Aorta (tissue), 5 donors: ENCODE results near the gene FREY1. TPM values are rescaled to one million over a fixed set of nuclear protein-coding genes. Genes with fewer than 3 reads are reported as not detected.
A peak's percentile ranks its signal among the peaks of the same experiment; 100 is the strongest.

Experiments used
- ATAC-seq: fragments of 200-7000 bp; cut with Tn5 transposase; one replicate; pipeline ENCODE4 v1.9.1; 2022; ENCODE audit warnings: moderate library complexity; ENCODE audit not compliant: low FRiP score
- DNase-seq, 2 donors: peaks; one replicate each; pipeline ENCODE4 v3.0.0-alpha.2; 2020
- H3K27ac ChIP-seq, 2 donors: one replicate each; pipeline ENCODE4 v1.5.1; 2013; ENCODE audit warnings: low read length in 2 of 2, mild to moderate bottlenecking in 2 of 2, moderate library complexity in 2 of 2, control low read depth in 1 of 2, inconsistent platforms in 1 of 2, low read depth in 1 of 2
- H3K27me3 ChIP-seq, 2 donors: one replicate each; pipeline ENCODE4 v1.6.1; 2013; ENCODE audit warnings: control low read depth in 1 of 2, low read length in 1 of 2, mild to moderate bottlenecking in 1 of 2, moderate library complexity in 1 of 2; ENCODE audit not compliant: insufficient read depth in 2 of 2, control insufficient read depth in 1 of 2
- H3K36me3 ChIP-seq, 2 donors: one replicate each; pipeline ENCODE4 v1.6.1; 2013; ENCODE audit warnings: control low read depth in 1 of 2, low read length in 1 of 2, mild to moderate bottlenecking in 1 of 2; ENCODE audit not compliant: insufficient read depth in 2 of 2, control insufficient read depth in 1 of 2
- H3K4me1 ChIP-seq, 2 donors: one replicate each; pipeline ENCODE4 v1.6.1; 2013; ENCODE audit warnings: low read length in 2 of 2, control low read depth in 1 of 2, mild to moderate bottlenecking in 1 of 2, moderate library complexity in 1 of 2; ENCODE audit not compliant: insufficient read depth in 2 of 2, control insufficient read depth in 1 of 2
- H3K4me3 ChIP-seq, 2 donors: one replicate each; pipeline ENCODE4 v1.5.1; 2013; ENCODE audit warnings: low read length in 2 of 2, control low read depth in 1 of 2, mild to moderate bottlenecking in 1 of 2
- H3K9me3 ChIP-seq: one replicate; pipeline ENCODE4 v1.6.1; 2013; ENCODE audit warnings: mild to moderate bottlenecking, low read length; ENCODE audit not compliant: control insufficient read depth
- WGBS, 2 donors: extraction: QIAGEN DNeasy Blood & Tissue Kit; methylation state at CpG; one replicate each; pipeline ENCODE4 v1.1.7; 2013; 5-methylcytosine and 5-hydroxymethylcytosine counted together
- intact Hi-C, 2 donors: fragments of 100-400 bp; cut with DNase I; formaldehyde crosslinking; loops; one replicate each; pipeline versions ENCODE4 v1.14.2 to v1.15.0; 2022
- polyA plus RNA-seq, 2 donors: library from polyadenylated mRNA; stranded (reverse); fragments of 200-250 nt; gene quantifications; one replicate each; pipeline ENCODE4 v1.2.3, GENCODE V29; 2013
- total RNA-seq, 2 donors: library from RNA; stranded (reverse); fragmentation: NEBNext Ultra II Directional; extraction: Animal tissue kit (Norgen Biotek cat#: 25700); gene quantifications; one replicate each; pipeline ENCODE4 v1.2.1, GENCODE V29; 2021
- donor health status: healthy with polysubstance abuse.
- donor health status: Bipolar disorder and iron deficiency.
- donor health status: DM: no; HTN: no; CAD: no.
- donor health status: DM: no; HTN: no; CAD: no.
- donor health status: DM: yes; HTN: yes; CAD: no.

The FREY1 gene
- total and polyA plus RNA-seq, 4 donors = 0.65 to 0.87 TPM; not detected in 2

DNA sequence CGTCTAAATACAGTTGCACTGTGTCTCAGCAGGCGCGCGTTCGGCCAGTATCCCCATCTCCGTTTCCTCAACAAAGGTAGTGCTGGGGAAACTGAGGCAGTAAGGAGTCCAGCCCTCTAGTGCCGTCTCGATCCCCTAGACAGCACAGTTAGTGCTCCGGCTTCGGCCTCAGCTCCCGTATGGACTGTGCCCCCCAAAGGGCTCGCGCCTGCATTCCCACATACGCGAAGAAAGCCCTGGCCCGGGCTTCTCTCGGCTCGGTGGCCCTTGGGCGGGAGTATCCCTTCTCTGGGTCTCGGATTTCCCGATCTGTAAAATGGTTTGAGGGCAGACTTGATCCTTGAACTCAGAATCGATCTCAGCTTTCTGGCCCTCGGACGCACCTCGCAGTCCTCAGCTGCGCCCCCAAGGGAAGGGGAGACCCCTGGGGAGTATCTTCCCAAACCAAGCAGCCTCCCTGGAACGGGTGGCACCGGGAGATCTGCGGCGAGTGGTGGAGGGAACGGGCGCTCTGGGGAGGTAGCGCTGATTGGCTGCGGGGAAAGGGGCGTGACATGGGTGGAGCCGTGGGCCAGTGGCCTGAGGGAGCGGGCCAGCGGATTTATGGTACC lies 11.4 kb upstream of the FREY1 start:
- peak; percentile 90 to 96 for DNase-seq
- Histone ChIP-seq H3K27me3 (no peaks in the 10 kb centered on the region), H3K9me3 (no peaks in the 10 kb centered on the region), H3K4me3 (peak overlapping the region; percentile 76 to 89), H3K36me3 (peaks cover 0 to 7% of the 10 kb centered on the region in 2 donors), H3K4me1 (no peaks in the 10 kb centered on the region), H3K27ac (peak overlapping the region in 1 of 2 donors; percentile 50)
- intact Hi-C loops = loop anchor here (2.0 to 5.0 kb wide), 2 partner anchors 70 to 71 kb away; partner anchors contain the start of gene CRY2 (in 1 of the 2)
- peak; percentile 89 for ATAC-seq
- WGBS, 2 donors = 1% methylated on average over 38 of the region's 38 CpGs

DNA sequence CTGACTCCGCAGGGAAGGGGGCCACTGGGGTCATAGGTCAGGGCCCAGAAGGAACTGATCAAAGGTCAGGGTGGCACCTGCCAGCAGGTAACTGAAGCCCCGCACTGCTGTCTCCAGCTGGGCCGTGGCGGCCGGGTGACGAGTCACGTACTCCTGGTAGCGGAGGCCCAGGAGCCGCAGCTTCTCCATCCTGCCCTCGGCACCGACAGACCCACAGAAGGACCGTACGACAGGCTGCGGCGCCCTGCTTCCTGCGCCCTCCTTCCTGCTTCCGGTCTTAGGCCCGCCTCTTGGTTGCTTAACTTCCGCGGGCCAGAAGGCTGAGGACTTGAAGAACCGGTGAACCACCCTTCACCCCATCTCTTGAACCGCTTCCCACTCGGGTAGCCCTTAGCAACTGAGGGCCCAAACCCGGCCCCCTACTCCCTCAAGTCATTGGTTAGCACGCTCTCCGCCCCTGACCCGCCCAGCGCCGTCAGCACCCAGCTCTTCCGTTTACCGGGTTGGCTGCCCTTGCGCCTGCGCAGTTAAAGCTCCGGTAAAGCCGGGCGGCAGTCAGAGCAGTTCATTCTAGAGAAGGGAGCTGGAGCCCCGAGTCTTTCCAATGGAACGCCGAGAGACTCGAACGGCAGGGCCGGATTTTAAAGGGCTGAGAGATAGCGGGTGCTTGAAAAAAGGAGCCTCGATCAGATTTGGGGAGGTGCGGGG lies 10.7 kb upstream of the FREY1 start, which contains the start of gene PEX16:
Gene PEX16, minus strand, starts transcription at position 255 of the 708 bp plus-strand sequence. Its CDS starts 66 bp downstream, at position 189.
- Histone ChIP-seq H3K36me3 (peaks cover 0 to 7% of the 10 kb centered on the region in 2 donors), H3K4me1 (no peaks in the 10 kb centered on the region), H3K27ac (peak within 1 kb of the TSS in 1 of 2 donors; percentile 92), H3K9me3 (no peaks in the 10 kb centered on the region), H3K4me3 (peak within 1 kb of the TSS; percentile 80 to 89), H3K27me3 (no peaks in the 10 kb centered on the region)
- DNase-seq (peak; percentile 99), ATAC-seq (peak; percentile 96)
- intact Hi-C loops = loop anchor here (2.0 to 5.0 kb wide), 2 partner anchors 69 to 70 kb away; partner anchors contain the start of gene CRY2 (in 1 of the 2)
- WGBS, 2 donors = 0% methylated on average over 45 of the region's 45 CpGs

- ATAC-seq (no peak), DNase-seq (no peak)
- intact Hi-C loops = loop anchor here in 1 of 2 donors (5.0 kb wide), 1 partner anchor 70 kb away; the partner anchor contains the start of gene CRY2
- Histone ChIP-seq H3K36me3 (peaks cover 0 to 7% of the 10 kb centered on the region in 2 donors), H3K27me3 (no peaks in the 10 kb centered on the region), H3K27ac (peak overlapping the region in 1 of 2 donors; percentile 92), H3K9me3 (no peaks in the 10 kb centered on the region), H3K4me3 (peak overlapping the region; percentile 80 to 89), H3K4me1 (no peaks in the 10 kb centered on the region)
- 4 to 5% methylated on average over 16 of the region's 16 CpGs for WGBS, 2 donors
Measured at GRCh38 chr11:45917286-45917622, 10.2 kb upstream of the FREY1 start.

GRCh38 chr11:45915446-45915845 lies 8.4 kb upstream of the FREY1 start:
- no peak overlapping the region for H3K27ac ChIP-seq
- no peaks in the 10 kb centered on the region for H3K4me1 ChIP-seq
- H3K4me3 ChIP-seq = no peak overlapping the region
- peaks cover 0 to 7% of the 10 kb centered on the region in 2 donors for H3K36me3 ChIP-seq
- ATAC-seq = no peak
- intact Hi-C loops = loop anchor here in 1 of 2 donors (5.0 kb wide), 1 partner anchor 68 kb away; the partner anchor contains the start of gene CRY2
- no peak for DNase-seq
- no peaks in the 10 kb centered on the region for H3K9me3 ChIP-seq
- 83 to 84% methylated on average over 10 to 13 of the region's 13 CpGs for WGBS, 2 donors
- H3K27me3 ChIP-seq = no peaks in the 10 kb centered on the region

DNA sequence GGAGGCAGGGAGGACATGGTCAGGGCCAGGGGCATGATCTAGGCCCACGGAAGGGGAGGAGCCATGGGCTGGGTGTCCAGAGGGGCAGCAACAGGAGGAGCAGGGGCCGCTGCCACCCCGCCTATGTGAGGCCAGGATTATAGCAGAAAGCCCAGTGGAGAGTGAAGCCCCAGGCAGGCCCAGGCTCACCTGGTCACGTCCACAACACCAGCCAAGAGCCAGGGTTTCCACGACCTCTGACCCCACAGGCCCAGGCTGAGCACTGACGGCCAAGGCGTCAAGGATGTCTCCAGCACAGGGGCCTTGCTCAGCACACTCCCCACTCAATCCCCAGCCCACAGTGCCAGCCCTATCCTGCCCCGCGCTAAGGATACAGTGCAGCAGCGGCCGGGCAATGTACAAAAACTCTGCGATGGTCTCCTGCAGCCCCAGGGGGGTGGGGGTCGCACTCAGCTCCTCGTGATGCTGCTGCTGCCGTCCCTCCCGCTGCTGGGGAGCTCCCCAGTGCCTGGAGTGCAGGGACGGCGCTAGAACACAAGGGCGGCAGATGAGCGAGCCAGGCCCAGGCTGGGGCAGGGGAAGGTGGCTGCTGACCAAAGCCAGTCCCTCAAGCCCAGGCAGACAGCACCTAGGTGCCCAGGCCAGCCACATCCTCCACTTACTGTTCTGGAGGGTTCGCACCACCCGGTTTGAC lies 7.0 kb upstream of the FREY1 start:
- Histone ChIP-seq H3K27me3 (no peaks in the 10 kb centered on the region), H3K4me3 (no peak overlapping the region), H3K27ac (no peak overlapping the region), H3K9me3 (no peaks in the 10 kb centered on the region), H3K36me3 (peaks cover 0 to 7% of the 10 kb centered on the region in 2 donors), H3K4me1 (no peaks in the 10 kb centered on the region)
- ATAC-seq = no peak
- 82 to 88% methylated on average over 22 of the region's 22 CpGs for WGBS, 2 donors
- DNase-seq = no peak
- intact Hi-C loops = no loop called here

GRCh38 chr11:45913514-45913913 lies 6.4 kb upstream of the FREY1 start:
- no peaks in the 10 kb centered on the region for H3K4me1 ChIP-seq
- H3K36me3 ChIP-seq = peaks cover 0 to 7% of the 10 kb centered on the region in 2 donors
- no peaks in the 10 kb centered on the region for H3K9me3 ChIP-seq
- ATAC-seq (no peak), DNase-seq (no peak)
- H3K27me3 ChIP-seq = no peaks in the 10 kb centered on the region
- WGBS, 2 donors = 95% methylated on average over 19 of the region's 19 CpGs
- intact Hi-C loops = no loop called here
- H3K27ac ChIP-seq = no peak overlapping the region
- H3K4me3 ChIP-seq = no peak overlapping the region

- peaks cover 0 to 7% of the 10 kb centered on the region in 2 donors for H3K36me3 ChIP-seq
- 86 to 88% methylated on average over 9 of the region's 9 CpGs for WGBS, 2 donors
- H3K9me3 ChIP-seq = no peaks in the 10 kb centered on the region
- H3K4me3 ChIP-seq = no peak overlapping the region
- DNase-seq = no peak
- H3K27me3 ChIP-seq = no peaks in the 10 kb centered on the region
- H3K27ac ChIP-seq = no peak overlapping the region
- no peak for ATAC-seq
- intact Hi-C loops = no loop called here
- no peaks in the 10 kb centered on the region for H3K4me1 ChIP-seq
Measured at GRCh38 chr11:45910623-45911022, 3.6 kb upstream of the FREY1 start.

- 86 to 90% methylated on average over 32 of the region's 32 CpGs for WGBS, 2 donors
- intact Hi-C loops = no loop called here
- Histone ChIP-seq H3K27me3 (no peaks in the 10 kb centered on the region), H3K9me3 (no peaks in the 10 kb centered on the region), H3K27ac (no peak overlapping the region), H3K4me3 (no peak overlapping the region), H3K36me3 (peaks cover 0 to 6% of the 10 kb centered on the region in 2 donors), H3K4me1 (no peaks in the 10 kb centered on the region)
- no peak for ATAC-seq
- no peak for DNase-seq
Measured at GRCh38 chr11:45909594-45910475, 2.8 kb upstream of the FREY1 start.
